ENCODE data around the gene CCDC12.

CCDC12 gene

GRCh38 chr3:46986782-46987310, 10.3 kb upstream of the CCDC12 start:
- no peak for TF ChIP-seq LEF1 (IDR thresholded peaks at IDR 0.05; ENCODE audit: borderline replicate concordance)
- no peak for TF ChIP-seq ARNT (IDR thresholded peaks at IDR 0.05)
- DNase-seq (ENCODE audit: extremely low spot score), result no peak
- ChIA-PET POLR2A (no interaction called here), CTCF (interaction anchor here (1.0 kb wide), 1 partner anchor 12 kb away, joined by 3 read pairs; no protein-coding TSS in a partner anchor)

- no peak for TF ChIP-seq ARNT (IDR thresholded peaks at IDR 0.05)
- TF ChIP-seq SUZ12 (IDR thresholded peaks at IDR 0.05), result no peak
- TF ChIP-seq L3MBTL2 (conservative IDR thresholded peaks at IDR 0.05), result no peak
- no peak for TF ChIP-seq HDGF (IDR thresholded peaks at IDR 0.05; ENCODE audit: borderline replicate concordance)
- no peak for TF ChIP-seq TARDBP (IDR thresholded peaks at IDR 0.05)
- TF ChIP-seq ELF4 (IDR thresholded peaks at IDR 0.05), result no peak
- POLR2A ChIA-PET, result interaction anchor here (1.6 kb wide), 1 partner anchor 23 kb away, joined by 4 read pairs; no protein-coding TSS in a partner anchor
- CTCF ChIA-PET, result interaction anchor here (1.0 kb wide), 1 partner anchor 13 kb away, joined by 3 read pairs; no protein-coding TSS in a partner anchor
- no peak for DNase-seq (ENCODE audit: extremely low spot score)
These were observed 9.6 kb upstream of the CCDC12 start for GRCh38 chr3:46986055-46986730.

- no peak for DNase-seq (ENCODE audit: extremely low spot score)
- ChIA-PET POLR2A (interaction anchor here (1.6 kb wide), 1 partner anchor 24 kb away, joined by 4 read pairs; no protein-coding TSS in a partner anchor), CTCF (no interaction called here)
- TF ChIP-seq ARNT (IDR thresholded peaks at IDR 0.05) (no peak), PKNOX1 (IDR thresholded peaks at IDR 0.05) (no peak), ELF4 (IDR thresholded peaks at IDR 0.05) (no peak), FOXK2 (IDR thresholded peaks at IDR 0.05) (no peak), BHLHE40 (IDR thresholded peaks at IDR 0.05; ENCODE audit: borderline replicate concordance) (no peak), L3MBTL2 (conservative IDR thresholded peaks at IDR 0.05) (no peak), LEF1 (IDR thresholded peaks at IDR 0.05; ENCODE audit: borderline replicate concordance) (no peak), TARDBP (IDR thresholded peaks at IDR 0.05) (no peak), FOXA1 (IDR thresholded peaks at IDR 0.05) (no peak), CTBP1 (IDR thresholded peaks at IDR 0.05; ENCODE audit: borderline replicate concordance) (no peak)
These were observed 9.0 kb upstream of the CCDC12 start for GRCh38 chr3:46985588-46985987.

GRCh38 chr3:46984591-46985459, 8.3 kb upstream of the CCDC12 start:
- TF ChIP-seq SUZ12 (IDR thresholded peaks at IDR 0.05), result no peak
- no peak for TF ChIP-seq ZNF384 (IDR thresholded peaks at IDR 0.05)
- TF ChIP-seq CTBP1 (IDR thresholded peaks at IDR 0.05; ENCODE audit: borderline replicate concordance), result no peak
- TF ChIP-seq NFRKB (IDR thresholded peaks at IDR 0.05), result no peak
- TF ChIP-seq FOXK2 (IDR thresholded peaks at IDR 0.05), result no peak
- TF ChIP-seq L3MBTL2 (conservative IDR thresholded peaks at IDR 0.05), result no peak
- no peak for TF ChIP-seq SP1 (IDR thresholded peaks at IDR 0.05)
- TF ChIP-seq ELF4 (IDR thresholded peaks at IDR 0.05), result no peak
- no peak for TF ChIP-seq ARNT (IDR thresholded peaks at IDR 0.05)
- no peak for TF ChIP-seq HDGF (IDR thresholded peaks at IDR 0.05; ENCODE audit: borderline replicate concordance)
- TF ChIP-seq FOXA1 (IDR thresholded peaks at IDR 0.05), result no peak
- no peak for TF ChIP-seq LEF1 (IDR thresholded peaks at IDR 0.05; ENCODE audit: borderline replicate concordance)
- TF ChIP-seq FOXM1 (IDR thresholded peaks at IDR 0.05; ENCODE audit: borderline replicate concordance), result no peak
- no peak for TF ChIP-seq BHLHE40 (IDR thresholded peaks at IDR 0.05; ENCODE audit: borderline replicate concordance)
- no peak for TF ChIP-seq PKNOX1 (IDR thresholded peaks at IDR 0.05)
- TF ChIP-seq TARDBP (IDR thresholded peaks at IDR 0.05), result no peak
- DNase-seq (ENCODE audit: extremely low spot score), result no peak
- CTCF ChIA-PET, result no interaction called here
- POLR2A ChIA-PET, result interaction anchor here (1.6 kb wide), 1 partner anchor 24 kb away, joined by 4 read pairs; no protein-coding TSS in a partner anchor

GRCh38 chr3:46982546-46982945, 6.0 kb upstream of the CCDC12 start:
- TF ChIP-seq SP1 (IDR thresholded peaks at IDR 0.05), result no peak
- TF ChIP-seq FOXA1 (IDR thresholded peaks at IDR 0.05), result no peak
- no peak for TF ChIP-seq ARNT (IDR thresholded peaks at IDR 0.05)
- TF ChIP-seq L3MBTL2 (conservative IDR thresholded peaks at IDR 0.05), result no peak
- no peak for TF ChIP-seq BHLHE40 (IDR thresholded peaks at IDR 0.05; ENCODE audit: borderline replicate concordance)
- TF ChIP-seq CTBP1 (IDR thresholded peaks at IDR 0.05; ENCODE audit: borderline replicate concordance), result no peak
- no peak for TF ChIP-seq TARDBP (IDR thresholded peaks at IDR 0.05)
- TF ChIP-seq ZNF384 (IDR thresholded peaks at IDR 0.05), result no peak
- TF ChIP-seq HDGF (IDR thresholded peaks at IDR 0.05; ENCODE audit: borderline replicate concordance), result no peak
- no peak for TF ChIP-seq FOXK2 (IDR thresholded peaks at IDR 0.05)
- TF ChIP-seq ELF4 (IDR thresholded peaks at IDR 0.05), result no peak
- no peak for TF ChIP-seq SUZ12 (IDR thresholded peaks at IDR 0.05)
- TF ChIP-seq NFRKB (IDR thresholded peaks at IDR 0.05), result no peak
- no peak for TF ChIP-seq LEF1 (IDR thresholded peaks at IDR 0.05; ENCODE audit: borderline replicate concordance)
- TF ChIP-seq FOXM1 (IDR thresholded peaks at IDR 0.05; ENCODE audit: borderline replicate concordance), result no peak
- TF ChIP-seq PKNOX1 (IDR thresholded peaks at IDR 0.05), result no peak
- ChIA-PET POLR2A (interaction anchor here (0.7 to 1.6 kb wide), 2 partner anchors 13 to 27 kb away, joined by 3 to 4 read pairs; no protein-coding TSS in a partner anchor), CTCF (interaction anchor here (1.2 kb wide), 1 partner anchor 16 kb away, joined by 4 read pairs; no protein-coding TSS in a partner anchor)
- DNase-seq (ENCODE audit: extremely low spot score), result no peak
